PC-9 (cell line): ENCODE measurements around the gene EFCAB9. TPM values are rescaled to one million over a fixed set of nuclear protein-coding genes. Genes with fewer than 3 reads are reported as not detected.

Experiments
- BruUV-seq: library from RNA; stranded (reverse); fragments of 400-500 nt; replicated peaks from 2 replicates; lab custom pipeline; 2021; lab: Mats Ljungman, UMichigan
- CTCF ChIA-PET: fragments of 300-600 bp; sonication (Branson Sonifier 250); formaldehyde crosslinking; loops from one replicate; lab custom pipeline; 2022; ENCODE audit warnings: antibody characterized with exemption; lab: Charles Lee
- POLR2A ChIA-PET: fragments of 300-600 bp; sonication (Branson Sonifier 250); formaldehyde crosslinking; loops from one replicate; lab custom pipeline; 2022; ENCODE audit warnings: antibody characterized with exemption; ENCODE audit not compliant: unreplicated experiment; lab: Charles Lee
- DNase-seq, 2 experiments: peaks; one replicate each; pipeline versions ENCODE4 v3.0.0 to v3.0.0-alpha.2; 2015 to 2022; ENCODE audit warnings: mixed read lengths in 1 of 2
- H2AFZ ChIP-seq: fragments of 200-600 bp; sonication (generic); 2 replicates; pipeline ENCODE4 v1.8.1; 2017; ENCODE audit warnings: antibody characterized with exemption
- H3F3A ChIP-seq: fragments of 200-600 bp; sonication (generic); 2 replicates; pipeline ENCODE4 v1.8.1; 2017; ENCODE audit warnings: antibody characterized with exemption, mild to moderate bottlenecking, low read depth; ENCODE audit not compliant: insufficient read depth
- H3K27ac ChIP-seq: fragments of 200-600 bp; sonication (generic); 2 replicates; pipeline ENCODE4 v1.6.1; 2016; ENCODE audit warnings: mixed run types
- H3K27me3 ChIP-seq: fragments of 200-600 bp; sonication (generic); 2 replicates; pipeline ENCODE4 v1.6.1; 2016; ENCODE audit warnings: low read depth, mixed run types; ENCODE audit not compliant: insufficient read depth
- H3K36me3 ChIP-seq: fragments of 200-600 bp; sonication (generic); 2 replicates; pipeline ENCODE4 v1.6.1; 2016; ENCODE audit warnings: low read depth, mixed run types
- H3K4me1 ChIP-seq: fragments of 200-600 bp; sonication (generic); replicated peaks from 2 replicates; pipeline ENCODE4 v1.6.1; 2016; ENCODE audit warnings: mixed run types; ENCODE audit not compliant: insufficient read depth
- H3K4me2 ChIP-seq: fragments of 200-600 bp; sonication (generic); 2 replicates; pipeline ENCODE4 v1.6.1; 2017; ENCODE audit warnings: mixed run types
- H3K4me3 ChIP-seq: fragments of 200-600 bp; sonication (generic); 2 replicates; pipeline ENCODE4 v1.6.1; 2016; ENCODE audit warnings: mixed run types
- H3K79me2 ChIP-seq: fragments of 200-600 bp; sonication (generic); 2 replicates; pipeline ENCODE4 v1.6.1; 2017; ENCODE audit warnings: low read depth, mixed run types
- H3K9me2 ChIP-seq: fragments of 200-600 bp; sonication (generic); 2 replicates; pipeline ENCODE4 v1.8.1; 2017; ENCODE audit warnings: mild to moderate bottlenecking; ENCODE audit not compliant: insufficient read depth
- H3K9me3 ChIP-seq: fragments of 200-600 bp; sonication (generic); 2 replicates; pipeline ENCODE4 v1.8.1; 2016; ENCODE audit warnings: low read depth; ENCODE audit not compliant: insufficient read depth
- H4K20me1 ChIP-seq: fragments of 200-600 bp; sonication (generic); 2 replicates; pipeline ENCODE4 v1.8.1; 2017; ENCODE audit not compliant: insufficient read depth
- CTCF ChIP-seq: fragments of 200-600 bp; sonication (generic); conservative IDR thresholded peaks from 2 replicates; pipeline ENCODE4 v1.6.1; 2017; ENCODE audit warnings: mixed run types, antibody characterized with exemption, mild to moderate bottlenecking, moderate library complexity
- EZH2 ChIP-seq: fragments of 200-600 bp; sonication (generic); IDR thresholded peaks from 2 replicates; pipeline ENCODE4 v1.8.0; 2017; ENCODE audit warnings: antibody characterized with exemption, low read depth
- intact Hi-C: fragments of 100-400 bp; cut with micrococcal nuclease; formaldehyde crosslinking; loops from one replicate; pipeline ENCODE4 v1.10.0; 2022; ENCODE audit not compliant: unreplicated experiment
- total RNA-seq: library from RNA; stranded (reverse); gene quantifications from 2 replicates; pipeline ENCODE4 v1.2.3, GENCODE V29; 2021

The EFCAB9 gene
- total RNA-seq, 1 experiment from 2014 or later: not detected

- CTCF ChIA-PET: no interaction called here
- Histone ChIP-seq H3K36me3 (no peaks in the 10 kb centered on the region), H3F3A (no peaks in the 10 kb centered on the region), H3K27ac (no peak overlapping the region), H3K4me1 (no peaks in the 10 kb centered on the region), H3K27me3 (no peaks in the 10 kb centered on the region), H3K4me2 (no peak overlapping the region), H3K9me3 (no peaks in the 10 kb centered on the region), H2AFZ (no peak overlapping the region), H3K79me2 (no peaks in the 10 kb centered on the region), H3K9me2 (no peaks in the 10 kb centered on the region), H4K20me1 (no peaks in the 10 kb centered on the region; the same call in none of the 2 replicates), H3K4me3 (no peak overlapping the region)
- no peak for DNase-seq
- TF ChIP-seq CTCF (no peak), EZH2 (no peak)
- no TSS peak for BruUV-seq
- intact Hi-C loops: no loop called here
- POLR2A ChIA-PET: no interaction called here
Measured at GRCh38 chr5:172145870-172146747, 47.9 kb upstream of the EFCAB9 start.

GRCh38 chr5:172146748-172147092 is 47.3 kb upstream of the EFCAB9 start:
- Histone ChIP-seq H3K79me2 (no peaks in the 10 kb centered on the region), H3K4me2 (no peak overlapping the region), H3K36me3 (no peaks in the 10 kb centered on the region), H3F3A (no peaks in the 10 kb centered on the region), H3K27ac (no peak overlapping the region), H4K20me1 (no peaks in the 10 kb centered on the region; the same call in none of the 2 replicates), H3K4me3 (no peak overlapping the region), H3K27me3 (no peaks in the 10 kb centered on the region), H3K4me1 (no peaks in the 10 kb centered on the region), H2AFZ (no peak overlapping the region), H3K9me3 (no peaks in the 10 kb centered on the region), H3K9me2 (no peaks in the 10 kb centered on the region)
- ChIA-PET POLR2A (no interaction called here), CTCF (no interaction called here)
- no peak for DNase-seq
- TF ChIP-seq EZH2: no peak
- no peak for TF ChIP-seq CTCF
- intact Hi-C loops: no loop called here
- no TSS peak for BruUV-seq

GRCh38 chr5:172147857-172148256 is 46.1 kb upstream of the EFCAB9 start:
- Histone ChIP-seq H4K20me1 (no peaks in the 10 kb centered on the region; the same call in none of the 2 replicates), H3K79me2 (no peaks in the 10 kb centered on the region), H3K4me1 (no peaks in the 10 kb centered on the region), H3K36me3 (no peaks in the 10 kb centered on the region), H3K9me3 (no peaks in the 10 kb centered on the region), H3K9me2 (no peaks in the 10 kb centered on the region), H2AFZ (no peak overlapping the region), H3K4me3 (no peak overlapping the region), H3K27me3 (no peaks in the 10 kb centered on the region), H3K4me2 (no peak overlapping the region), H3K27ac (no peak overlapping the region), H3F3A (0 out of 2 replicates have a peak, but pooled peaks cover 3% of the 10 kb centered on the region)
- no TSS peak for BruUV-seq
- no peak for DNase-seq
- no peak for TF ChIP-seq CTCF
- no peak for TF ChIP-seq EZH2
- intact Hi-C loops: no loop called here
- ChIA-PET CTCF (interaction anchor here (0.6 to 0.7 kb wide), 3 partner anchors 41 to 742 kb away, joined by 4 to 5 read pairs (median 4); no protein-coding TSS in a partner anchor), POLR2A (no interaction called here)
